Spleen (tissue), 11 donors: Measurements from ENCODE around the gene SLC16A1. TPM values are rescaled to one million over a fixed set of nuclear protein-coding genes. Genes with fewer than 3 reads are reported as not detected.

Experiments used
- DNase-seq: peaks from one replicate; pipeline ENCODE4 v3.0.0-alpha.2; 2020
- H3K27ac ChIP-seq, 8 donors: fragments of 200-600 bp; sonication (generic) in 7 of 8; 1 replicate in 4 of 8; 2 replicates in 4 of 8; pipeline versions ENCODE4 v1.5.0 to v1.8.0; 2016 to 2021; ENCODE audit warnings: inconsistent platforms in 4 of 8, mild to moderate bottlenecking in 4 of 8, moderate library complexity in 1 of 8
- H3K27me3 ChIP-seq, 7 donors: fragments of 200-600 bp; sonication (generic) in 6 of 7; replicated peaks in 1 of 7; 1 replicate in 4 of 7; 2 replicates in 3 of 7; pipeline versions ENCODE4 v1.5.0 to v1.8.0; 2016 to 2021; ENCODE audit warnings: inconsistent platforms in 3 of 7, mild to moderate bottlenecking in 1 of 7
- H3K36me3 ChIP-seq, 6 donors: fragments of 200-600 bp; sonication (generic) in 5 of 6; 1 replicate in 4 of 6; 2 replicates in 2 of 6; pipeline versions ENCODE4 v1.5.0 to v1.8.0; 2016 to 2021; ENCODE audit warnings: inconsistent platforms in 2 of 6
- H3K4me1 ChIP-seq, 6 donors: fragments of 200-600 bp; sonication (generic) in 5 of 6; 1 replicate in 3 of 6; 2 replicates in 3 of 6; pipeline versions ENCODE4 v1.5.0 to v1.8.0; 2016 to 2021; ENCODE audit warnings: inconsistent platforms in 3 of 6
- H3K4me3 ChIP-seq, 8 donors: fragments of 200-600 bp; sonication (generic) in 7 of 8; 1 replicate in 4 of 8; 2 replicates in 4 of 8; pipeline versions ENCODE4 v1.5.0 to v1.8.0; 2016 to 2021; ENCODE audit warnings: inconsistent platforms in 4 of 8, mild to moderate bottlenecking in 4 of 8, moderate library complexity in 2 of 8
- H3K9me3 ChIP-seq, 8 donors: fragments of 200-600 bp; sonication (generic) in 7 of 8; 1 replicate in 4 of 8; 2 replicates in 4 of 8; pipeline versions ENCODE4 v1.5.0 to v1.8.0; 2016 to 2021; ENCODE audit warnings: inconsistent platforms in 4 of 8
- CTCF ChIP-seq, 11 experiments: fragments of 200-600 bp in 7 of 11; fragments of 450-650 bp in 4 of 11; sonication (generic) in 4 of 11; IDR thresholded peaks in 8 of 11; conservative IDR thresholded peaks in 3 of 11; 1 replicate in 7 of 11; 2 replicates in 4 of 11; pipeline versions ENCODE4 v1.4.0 to v1.8.0; 2016 to 2021; ENCODE audit warnings: antibody characterized with exemption in 11 of 11, inconsistent platforms in 4 of 11, mild to moderate bottlenecking in 1 of 11
- POLR2A ChIP-seq, 3 donors: fragments of 450-650 bp; IDR thresholded peaks; one replicate each; pipeline ENCODE4 v1.5.1; 2017; ENCODE audit warnings: antibody characterized with exemption in 3 of 3, mild to moderate bottlenecking in 1 of 3
- POLR2AphosphoS5 ChIP-seq, 3 donors: sonication (generic); formaldehyde crosslinking; IDR thresholded peaks; one replicate each; pipeline ENCODE4 v1.5.1; 2017; ENCODE audit warnings: antibody characterized with exemption in 3 of 3
- WGBS, 5 donors: extraction: QIAGEN DNeasy Blood & Tissue Kit in 3 of 5; methylation state at CpG; one replicate each; pipeline versions ENCODE4 v1.1.5 to v1.1.7; 2013 to 2018; 5-methylcytosine and 5-hydroxymethylcytosine counted together
- intact Hi-C: fragments of 100-400 bp; cut with DNase I; formaldehyde crosslinking; loops from one replicate; pipeline ENCODE4 v1.15.0; 2023; ENCODE audit warnings: low total_unique reads
- polyA plus RNA-seq, 3 donors: library from polyadenylated mRNA; stranded (reverse); fragments of 200-250 nt; gene quantifications; one replicate each; pipeline ENCODE4 v1.2.1, GENCODE V29; 2013
- total RNA-seq, 7 donors: library from RNA; depleted of rRNA in 3 of 7; stranded (reverse); fragments of >200 nt in 3 of 7; fragmentation: NEBNext Ultra II Directional in 4 of 7; extraction: Animal tissue kit (Norgen Biotek cat#: 25700) in 4 of 7; gene quantifications; one replicate each; pipeline versions ENCODE4 v1.1.0 to v1.2.1, GENCODE V29; 2016 to 2021
- donor health status: healthy with polysubstance abuse.
- donor health status: DM: no; HTN: no; CAD: no; lungs with moderate emphysema.
- donor health status: DM: no; HTN: no; CAD: no.
- donor health status: Bipolar disorder and iron deficiency.
- donor health status: healthy.
- donor health status: DM: no; HTN: no; CAD: no.
- donor health status: DM: yes; HTN: yes; CAD: no.

The SLC16A1 gene
- total and polyA plus RNA-seq, 10 donors = 2.9 to 24.6 (median 18.2) TPM

- Histone ChIP-seq H3K4me1 (peaks cover 0 to 16% (median 0%) of the 10 kb centered on the region in 6 donors), H3K36me3 (no peaks in the 10 kb centered on the region), H3K4me3 (no peak overlapping the region), H3K27ac (no peak overlapping the region), H3K27me3 (no peaks in the 10 kb centered on the region), H3K9me3 (no peaks in the 10 kb centered on the region)
- TF ChIP-seq POLR2A (IDR thresholded peaks at IDR 0.05) = no peak
- no peak for TF ChIP-seq CTCF (IDR thresholded peaks at IDR 0.05 in 8 of 11, conservative IDR thresholded peaks at IDR 0.05 in 3 of 11)
- TF ChIP-seq POLR2AphosphoS5 (IDR thresholded peaks at IDR 0.05) = no peak
- no peak for DNase-seq
- intact Hi-C loops = no loop called here
These were observed 20.4 kb downstream of the SLC16A1 start for GRCh38 chr1:112935461-112936111.

DNA sequence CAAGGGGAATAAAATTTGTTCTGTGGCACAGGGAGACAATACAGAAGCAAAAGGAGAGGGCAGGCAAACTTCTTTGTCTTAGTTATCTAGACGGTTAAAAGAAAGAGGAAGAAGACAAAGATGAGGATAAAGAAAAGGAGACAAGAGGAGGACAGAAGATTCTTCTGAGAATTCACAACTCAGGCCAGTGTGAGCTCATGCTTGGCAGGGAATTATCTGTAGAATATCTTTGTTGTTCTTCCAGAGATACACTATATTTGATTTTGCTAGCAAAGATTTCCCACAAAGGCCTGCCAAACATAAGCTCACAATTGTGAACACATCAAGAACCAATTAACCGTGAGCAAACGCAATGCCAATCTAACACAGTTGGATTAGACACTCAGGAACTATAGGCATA, 21.4 kb downstream of the SLC16A1 start:
- intact Hi-C loops = no loop called here
- Histone ChIP-seq H3K4me1 (peaks cover 0 to 16% (median 0%) of the 10 kb centered on the region in 6 donors), H3K4me3 (no peak overlapping the region), H3K36me3 (no peaks in the 10 kb centered on the region), H3K27ac (no peak overlapping the region), H3K9me3 (no peaks in the 10 kb centered on the region), H3K27me3 (no peaks in the 10 kb centered on the region)
- no peak for DNase-seq
- TF ChIP-seq CTCF (IDR thresholded peaks at IDR 0.05 in 8 of 11, conservative IDR thresholded peaks at IDR 0.05 in 3 of 11) (no peak), POLR2AphosphoS5 (IDR thresholded peaks at IDR 0.05) (no peak), POLR2A (IDR thresholded peaks at IDR 0.05) (no peak)
- 75 to 84% (median 80%) methylated on average over 3 of the region's 3 CpGs for WGBS, 5 donors

DNA sequence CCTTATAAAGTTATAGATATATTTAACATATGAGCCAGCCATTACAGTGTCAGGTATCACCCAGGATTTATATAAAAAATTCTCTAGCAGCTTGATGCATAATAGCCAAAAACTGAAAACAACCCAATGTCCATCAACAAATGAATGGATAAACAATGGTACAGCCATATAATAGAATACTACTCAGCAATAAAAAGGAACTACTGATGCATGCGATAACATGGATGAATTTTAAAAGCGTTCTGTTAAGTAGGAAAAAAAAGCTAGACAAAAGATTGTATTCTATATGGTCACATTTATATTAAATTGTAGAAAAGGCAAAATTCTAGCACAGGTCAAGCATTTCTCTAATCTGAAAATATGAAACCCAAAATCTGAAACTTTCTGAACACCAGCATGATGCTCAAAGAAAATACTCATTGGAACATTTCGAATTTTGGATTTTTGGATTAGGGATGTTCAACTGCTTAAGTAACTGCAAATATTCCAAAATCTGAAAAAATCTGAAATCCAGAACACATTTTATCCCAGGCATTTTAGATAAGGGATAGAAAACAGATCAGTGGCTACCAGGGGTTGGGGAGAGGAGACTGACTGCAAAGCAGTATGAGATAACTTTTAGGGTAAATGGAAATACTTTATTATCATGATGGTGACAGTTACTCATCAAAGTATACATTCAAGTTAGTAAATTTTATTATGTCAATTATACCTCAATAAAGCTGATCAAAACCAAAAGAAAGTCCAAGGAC, 22.0 kb downstream of the SLC16A1 start:
- TF ChIP-seq POLR2AphosphoS5 (IDR thresholded peaks at IDR 0.05) = no peak
- no peak for TF ChIP-seq CTCF (IDR thresholded peaks at IDR 0.05 in 8 of 11, conservative IDR thresholded peaks at IDR 0.05 in 3 of 11)
- no peak for TF ChIP-seq POLR2A (IDR thresholded peaks at IDR 0.05)
- no peak for DNase-seq

GRCh38 chr1:112929979-112930378, 26.0 kb downstream of the SLC16A1 start:
- peaks cover 0 to 12% (median 0%) of the 10 kb centered on the region in 6 donors for H3K36me3 ChIP-seq
- no peak overlapping the region for H3K4me3 ChIP-seq
- intact Hi-C loops = no loop called here
- H3K4me1 ChIP-seq = no peaks in the 10 kb centered on the region
- TF ChIP-seq POLR2AphosphoS5 (IDR thresholded peaks at IDR 0.05) (no peak), POLR2A (IDR thresholded peaks at IDR 0.05) (no peak), CTCF (IDR thresholded peaks at IDR 0.05 in 8 of 11, conservative IDR thresholded peaks at IDR 0.05 in 3 of 11) (no peak)
- 83 to 96% (median 93%) methylated on average over 4 of the region's 4 CpGs for WGBS, 5 donors
- no peak for DNase-seq
- no peaks in the 10 kb centered on the region for H3K9me3 ChIP-seq
- no peaks in the 10 kb centered on the region for H3K27me3 ChIP-seq
- no peak overlapping the region for H3K27ac ChIP-seq

More for the DNA sequence above, 22.0 kb downstream of the SLC16A1 start:
- no peak overlapping the region for H3K4me3 ChIP-seq
- H3K4me1 ChIP-seq = peaks cover 0 to 16% (median 0%) of the 10 kb centered on the region in 6 donors
- H3K27me3 ChIP-seq = no peaks in the 10 kb centered on the region
- no peak overlapping the region for H3K27ac ChIP-seq
- intact Hi-C loops = no loop called here
- 93 to 99% (median 96%) methylated on average over 3 of the region's 3 CpGs for WGBS, 5 donors
- peaks cover 0 to 3% (median 0%) of the 10 kb centered on the region in 6 donors for H3K36me3 ChIP-seq
- H3K9me3 ChIP-seq = no peaks in the 10 kb centered on the region
